GM12878 (cell line): Measurements from ENCODE around the gene NFYA. TPM values are rescaled to one million over a fixed set of nuclear protein-coding genes. Genes with fewer than 3 reads are reported as not detected.

Source experiments
- ATAC-seq: fragments of 200-7000 bp; cut with Tn5 transposase; 3 replicates; pipeline ENCODE4 v1.9.1; 2020; ENCODE audit warnings: mild to moderate bottlenecking, moderate library complexity
- BruUV-seq: library from RNA; stranded (reverse); fragments of 400-500 nt; replicated peaks from 2 replicates; lab custom pipeline; 2021; lab: Mats Ljungman, UMichigan
- CTCF ChIA-PET: fragments of 300-600 bp; sonication (Branson Sonifier 250); formaldehyde crosslinking; extraction: SDS; loops from one replicate; lab custom pipeline; 2021; ENCODE audit warnings: inconsistent platforms; lab: Yijun Ruan, JAX
- POLR2A ChIA-PET: fragments of 350-600 bp; formaldehyde crosslinking; extraction: SDS; loops from one replicate; lab custom pipeline; 2021; ENCODE audit warnings: inconsistent platforms; lab: Charles Lee
- RAD21 ChIA-PET: fragments of 300-600 bp; sonication (Branson Sonifier 250); formaldehyde crosslinking; loops from one replicate; lab custom pipeline; 2023; ENCODE audit warnings: antibody characterized with exemption; ENCODE audit not compliant: unreplicated experiment; lab: Charles Lee
- SMC1A ChIA-PET: fragments of 300-600 bp; sonication (Branson Sonifier 250); formaldehyde crosslinking; loops from one replicate; lab custom pipeline; 2023; ENCODE audit not compliant: unreplicated experiment, uncharacterized antibody; lab: Charles Lee
- DNase-seq: peaks from one replicate; pipeline ENCODE4 v3.0.0-alpha.2; 2011; ENCODE audit warnings: low read depth, low spot score
- FAIRE-seq: peaks from 3 replicates; lab custom pipeline; 2011; peaks lifted over from hg19 to GRCh38; lab: Jason Lieb, UNC
- H2AFZ ChIP-seq: 2 replicates; pipeline ENCODE4 v1.6.0; 2011; ENCODE audit warnings: low read depth, low read length, control low read depth; ENCODE audit not compliant: control insufficient read depth
- H3K27ac ChIP-seq: 2 replicates; pipeline ENCODE4 v1.5.1; 2011; ENCODE audit warnings: control low read depth; ENCODE audit not compliant: control insufficient read depth, insufficient read depth
- H3K27me3 ChIP-seq, 2 experiments: replicated peaks in 1 of 2; 2 replicates each; pipeline versions ENCODE4 v1.6.0 to v1.6.1; 2011; ENCODE audit warnings: low read length in 1 of 2; ENCODE audit not compliant: control insufficient read depth in 2 of 2, insufficient read depth in 2 of 2
- H3K36me3 ChIP-seq, 2 experiments: 2 replicates each; pipeline ENCODE4 v1.5.1; 2011; ENCODE audit warnings: low read length in 1 of 2; ENCODE audit not compliant: control insufficient read depth in 2 of 2, insufficient read depth in 2 of 2
- H3K4me1 ChIP-seq: 2 replicates; pipeline ENCODE4 v1.6.1; 2011; ENCODE audit warnings: mild to moderate bottlenecking, low read length, moderate library complexity, mixed read lengths; ENCODE audit not compliant: control insufficient read depth, insufficient read depth
- H3K4me2 ChIP-seq: 2 replicates; pipeline ENCODE4 v1.6.0; 2011; ENCODE audit warnings: control low read depth; ENCODE audit not compliant: control insufficient read depth, insufficient read depth
- H3K4me3 ChIP-seq: fragments of 200-600 bp; sonication (generic); 2 replicates; pipeline ENCODE4 v1.5.1; 2016
- H3K79me2 ChIP-seq: 2 replicates; pipeline ENCODE4 v1.6.0; 2011; ENCODE audit warnings: low read length; ENCODE audit not compliant: control insufficient read depth, insufficient read depth
- H3K9ac ChIP-seq: 2 replicates; pipeline ENCODE4 v1.8.0; 2011; ENCODE audit warnings: low read length, control low read depth, mixed read lengths; ENCODE audit not compliant: control insufficient read depth, insufficient read depth
- H3K9me3 ChIP-seq: replicated peaks from 3 replicates; pipeline ENCODE4 v1.5.1; 2011; ENCODE audit warnings: mild to moderate bottlenecking, low read length; ENCODE audit not compliant: control insufficient read depth, insufficient read depth
- H4K20me1 ChIP-seq: 2 replicates; pipeline ENCODE4 v1.6.0; 2011; ENCODE audit not compliant: control insufficient read depth, insufficient read depth
- BCLAF1 ChIP-seq: fragments of 450-650 bp; IDR thresholded peaks from 2 replicates; pipeline ENCODE4 v1.6.1; 2017; ENCODE audit warnings: antibody characterized with exemption, mild to moderate bottlenecking, moderate library complexity
- BHLHE40 ChIP-seq, 2 experiments: fragments of 450-650 bp in 1 of 2; IDR thresholded peaks; 2 replicates each; pipeline ENCODE4 v1.6.1; 2011 to 2017; ENCODE audit warnings: low read depth in 2 of 2, borderline replicate concordance in 1 of 2, improper control_type of control experiment in 1 of 2, low read length in 1 of 2, mild to moderate bottlenecking in 1 of 2
- EGR1 ChIP-seq, 2 experiments: IDR thresholded peaks; 1 replicate in 1 of 2; 2 replicates in 1 of 2; pipeline ENCODE4 v1.6.1; 2011 to 2012; ENCODE audit warnings: low read depth in 2 of 2, low read length in 2 of 2, borderline replicate concordance in 1 of 2, mild to moderate bottlenecking in 1 of 2, moderate library complexity in 1 of 2
- IKZF1 ChIP-seq: fragments of 450-650 bp; conservative IDR thresholded peaks from 2 replicates; pipeline ENCODE4 v1.6.1; 2017; ENCODE audit warnings: antibody characterized with exemption, mild to moderate bottlenecking
- IKZF2 ChIP-seq, 2 experiments: fragments of 450-650 bp; IDR thresholded peaks; 2 replicates each; pipeline ENCODE4 v1.6.1; 2017; ENCODE audit warnings: mild to moderate bottlenecking in 2 of 2, moderate library complexity in 2 of 2
- KLF5 ChIP-seq: fragments of 450-650 bp; IDR thresholded peaks from 2 replicates; pipeline ENCODE4 v1.6.1; 2014; ENCODE audit warnings: mild to moderate bottlenecking; ENCODE audit not compliant: partially characterized antibody
- MYB ChIP-seq: fragments of 150-350 bp; IDR thresholded peaks from 2 replicates; pipeline ENCODE4 v1.6.1; 2014; ENCODE audit warnings: mild to moderate bottlenecking, low read depth, low read length, borderline replicate concordance
- PAX8 ChIP-seq: fragments of 450-650 bp; IDR thresholded peaks from 2 replicates; pipeline ENCODE4 v1.6.1; 2017; ENCODE audit warnings: mild to moderate bottlenecking, moderate library complexity
- RB1 ChIP-seq: fragments of 450-650 bp; formaldehyde crosslinking; IDR thresholded peaks from 2 replicates; pipeline ENCODE4 v1.6.1; 2017; ENCODE audit warnings: mild to moderate bottlenecking, borderline replicate concordance
- REST ChIP-seq: IDR thresholded peaks from 2 replicates; pipeline ENCODE4 v1.6.1; 2012; ENCODE audit warnings: mild to moderate bottlenecking, low read depth, low read length
- SMC3 ChIP-seq: IDR thresholded peaks from 2 replicates; pipeline ENCODE4 v1.6.1; 2011; ENCODE audit warnings: low read length, improper control_type of control experiment, borderline replicate concordance
- WRNIP1 ChIP-seq: IDR thresholded peaks from 2 replicates; pipeline ENCODE4 v1.6.1; 2011; ENCODE audit warnings: low read depth, low read length, improper control_type of control experiment, borderline replicate concordance
- ZBED1 ChIP-seq: IDR thresholded peaks from 2 replicates; pipeline ENCODE4 v1.6.1; 2016; ENCODE audit warnings: borderline replicate concordance
- WGBS: methylation state at CpG from one replicate; pipeline ENCODE4 v1.1.6; 2016; ENCODE audit warnings: low lambda C conversion rate; ENCODE audit not compliant: insufficient replicate concordance, insufficient coverage; ENCODE audit errors: missing lambda C conversion rate; 5-methylcytosine and 5-hydroxymethylcytosine counted together
- in situ Hi-C: fragments of 300-500 bp; cut with MboI; formaldehyde crosslinking; loops from 9 replicates; pipeline ENCODE4 v1.14.3; 2018; ENCODE audit warnings: mixed read lengths
- intact Hi-C: fragments of 100-400 bp; cut with micrococcal nuclease; formaldehyde crosslinking; loops from one replicate; pipeline ENCODE4 v1.14.2; 2022; ENCODE audit not compliant: unreplicated experiment
- polyA plus RNA-seq, 11 experiments: library from polyadenylated mRNA; depleted of rRNA in 4 of 11; unstranded in 6 of 11; stranded (reverse) in 5 of 11; fragments of >200 nt; fragmentation: Nextera tagmentation in 4 of 11; fragmentation: Illumina TruSeq in 1 of 11; extraction: Ambion mirVana in 4 of 11; extraction: Trizol in 1 of 11; gene quantifications; 1 replicate in 1 of 11; 2 replicates in 10 of 11; pipeline versions ENCODE4 v1.2.1 to v1.2.3, GENCODE V29; 2011 to 2016; ENCODE audit warnings: inconsistent platforms in 2 of 11, missing spikeins in 2 of 11, low read depth in 1 of 11
- total RNA-seq, 4 experiments: library from RNA; depleted of rRNA in 3 of 4; stranded (reverse); fragments of >200 nt in 3 of 4; fragmentation: Illumina TruSeq in 1 of 4; extraction: Trizol in 1 of 4; gene quantifications; 2 replicates each; pipeline versions ENCODE4 v1.2.1 to v1.2.3, GENCODE V29; 2013 to 2021

Gene NFYA
- total and polyA plus RNA-seq, 10 of the 15 experiments (the other 5 are each of a cell fraction or from before 2014, with no cell fraction given): 6.4 to 36.5 (median 19.1) TPM

GRCh38 chr6:41090841-41091761 is 18.3 kb downstream of the NFYA start (continued):
- TF ChIP-seq REST (no peak), IKZF1 (no peak), RB1 (no peak), ZBED1 (no peak), MYB (no peak)

- Histone ChIP-seq H3K36me3 (peaks cover 12 to 46% of the 10 kb centered on the region in 2 experiments), H3K27ac (no peak overlapping the region), H3K4me3 (no peak overlapping the region), H3K9me3 (no peaks in the 10 kb centered on the region), H3K4me1 (no peaks in the 10 kb centered on the region), H3K27me3 (no peaks in the 10 kb centered on the region), H4K20me1 (no peaks in the 10 kb centered on the region), H3K4me2 (no peak overlapping the region), H3K79me2 (no peaks in the 10 kb centered on the region), H3K9ac (no peak overlapping the region), H2AFZ (no peak overlapping the region)
- in situ Hi-C loops: no loop called here
- no peak for FAIRE-seq
- no TSS peak for BruUV-seq
- ChIA-PET RAD21 (interaction anchor here (0.7 to 2.4 kb wide), 4 partner anchors 14 to 227 kb away, joined by 3 to 11 read pairs (median 7); partner anchors contain the start of genes NFYA and OARD1), POLR2A (interaction anchor here (1.4 kb wide), 1 partner anchor 17 kb away, joined by 4 read pairs; no protein-coding TSS in a partner anchor), SMC1A (interaction anchor here (0.9 to 2.1 kb wide), 10 partner anchors 16 to 228 kb away, joined by 3 to 17 read pairs (median 3); partner anchors contain the start of gene TREML2), CTCF (interaction anchor here (0.7 to 3.2 kb wide), 21 partner anchors 9 to 229 kb away, joined by 3 to 49 read pairs (median 4); no protein-coding TSS in a partner anchor)
- peak; percentile 58 for ATAC-seq
- DNase-seq: no peak
- WGBS: 95% methylated on average over 4 of the region's 4 CpGs
- intact Hi-C loops: loop anchor here (1.0 to 2.0 kb wide), 2 partner anchors 90 to 226 kb away; no protein-coding TSS in a partner anchor
- TF ChIP-seq SMC3: peak; percentile 38; the same call in 1 of the 2 replicates
- TF ChIP-seq KLF5: no peak
- TF ChIP-seq EGR1 (IDR thresholded peaks at IDR 0.05; ENCODE audit: borderline replicate concordance in 1 of 2, low read depth in 2 of 2, low read length in 2 of 2): no peak
- no peak for TF ChIP-seq IKZF2 (IDR thresholded peaks at IDR 0.05)
- TF ChIP-seq PAX8: no peak
- no peak for TF ChIP-seq BHLHE40 (IDR thresholded peaks at IDR 0.05; ENCODE audit: borderline replicate concordance in 1 of 2, low read depth in 2 of 2, low read length in 1 of 2)
- no peak for TF ChIP-seq WRNIP1
- no peak for TF ChIP-seq BCLAF1
These were observed 19.8 kb downstream of the NFYA start for GRCh38 chr6:41092421-41093140.
